ENCODE results near the gene BOK.

DNA sequence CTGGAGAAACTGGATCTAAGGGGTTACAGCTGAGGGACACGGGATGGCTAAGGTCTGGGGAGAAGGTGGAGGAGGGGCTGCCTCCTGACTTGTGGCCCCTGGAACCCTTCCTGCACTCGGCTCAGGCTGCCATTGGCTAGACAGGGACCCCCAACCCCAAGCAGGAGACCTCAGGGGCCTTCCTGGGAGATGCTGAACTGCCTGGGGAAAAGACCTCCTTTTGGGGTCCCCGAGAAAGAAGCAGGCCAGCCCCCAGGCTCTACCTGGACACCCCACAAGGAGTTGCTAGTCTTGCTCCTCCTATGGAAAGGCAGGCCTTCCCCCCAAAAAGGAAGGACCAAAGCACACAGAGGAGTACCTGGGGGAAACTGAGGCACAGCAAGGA, 10.1 kb upstream of the BOK start:
- TF ChIP-seq, protein P1, sequence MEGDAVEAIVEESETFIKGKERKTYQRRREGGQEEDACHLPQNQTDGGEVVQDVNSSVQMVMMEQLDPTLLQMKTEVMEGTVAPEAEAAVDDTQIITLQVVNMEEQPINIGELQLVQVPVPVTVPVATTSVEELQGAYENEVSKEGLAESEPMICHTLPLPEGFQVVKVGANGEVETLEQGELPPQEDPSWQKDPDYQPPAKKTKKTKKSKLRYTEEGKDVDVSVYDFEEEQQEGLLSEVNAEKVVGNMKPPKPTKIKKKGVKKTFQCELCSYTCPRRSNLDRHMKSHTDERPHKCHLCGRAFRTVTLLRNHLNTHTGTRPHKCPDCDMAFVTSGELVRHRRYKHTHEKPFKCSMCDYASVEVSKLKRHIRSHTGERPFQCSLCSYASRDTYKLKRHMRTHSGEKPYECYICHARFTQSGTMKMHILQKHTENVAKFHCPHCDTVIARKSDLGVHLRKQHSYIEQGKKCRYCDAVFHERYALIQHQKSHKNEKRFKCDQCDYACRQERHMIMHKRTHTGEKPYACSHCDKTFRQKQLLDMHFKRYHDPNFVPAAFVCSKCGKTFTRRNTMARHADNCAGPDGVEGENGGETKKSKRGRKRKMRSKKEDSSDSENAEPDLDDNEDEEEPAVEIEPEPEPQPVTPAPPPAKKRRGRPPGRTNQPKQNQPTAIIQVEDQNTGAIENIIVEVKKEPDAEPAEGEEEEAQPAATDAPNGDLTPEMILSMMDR (IDR thresholded peaks at IDR 0.05; ENCODE audit: insufficient read depth, low read depth, low read length) = no peak
- TF ChIP-seq EZH2 (IDR thresholded peaks at IDR 0.05; ENCODE audit: insufficient read depth, low read length) = no peak

Data from astrocyte (in vitro differentiated cells and primary cell).